ENCODE results near the gene TRIML1.

- TF ChIP-seq, protein P1, sequence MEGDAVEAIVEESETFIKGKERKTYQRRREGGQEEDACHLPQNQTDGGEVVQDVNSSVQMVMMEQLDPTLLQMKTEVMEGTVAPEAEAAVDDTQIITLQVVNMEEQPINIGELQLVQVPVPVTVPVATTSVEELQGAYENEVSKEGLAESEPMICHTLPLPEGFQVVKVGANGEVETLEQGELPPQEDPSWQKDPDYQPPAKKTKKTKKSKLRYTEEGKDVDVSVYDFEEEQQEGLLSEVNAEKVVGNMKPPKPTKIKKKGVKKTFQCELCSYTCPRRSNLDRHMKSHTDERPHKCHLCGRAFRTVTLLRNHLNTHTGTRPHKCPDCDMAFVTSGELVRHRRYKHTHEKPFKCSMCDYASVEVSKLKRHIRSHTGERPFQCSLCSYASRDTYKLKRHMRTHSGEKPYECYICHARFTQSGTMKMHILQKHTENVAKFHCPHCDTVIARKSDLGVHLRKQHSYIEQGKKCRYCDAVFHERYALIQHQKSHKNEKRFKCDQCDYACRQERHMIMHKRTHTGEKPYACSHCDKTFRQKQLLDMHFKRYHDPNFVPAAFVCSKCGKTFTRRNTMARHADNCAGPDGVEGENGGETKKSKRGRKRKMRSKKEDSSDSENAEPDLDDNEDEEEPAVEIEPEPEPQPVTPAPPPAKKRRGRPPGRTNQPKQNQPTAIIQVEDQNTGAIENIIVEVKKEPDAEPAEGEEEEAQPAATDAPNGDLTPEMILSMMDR (IDR thresholded peaks at IDR 0.05): no peak
- no peak for TF ChIP-seq POLR2A (IDR thresholded peaks at IDR 0.05)
Observed at GRCh38 chr4:188127214-188127874, 11.9 kb upstream of the TRIML1 start.

All from adrenal gland (tissue), 5 donors.